A549 treated with AZD9567 at 1 μM for 4 hours (cell line): ENCODE data around the gene SPACA9. TPM values are rescaled to one million over a fixed set of nuclear protein-coding genes. Genes with fewer than 3 reads are reported as not detected.

Experiments
- total RNA-seq: library from RNA; stranded (reverse); fragments of 200-300 nt; extraction: Qiagen RNA extraction; gene quantifications from 5 replicates; pipeline ENCODE4 v1.2.3, GENCODE V29; 2022; ENCODE audit not compliant: insufficient read depth

Gene SPACA9
- 4.4 to 8.1 TPM (median 4.8 TPM) in 5 replicates for total RNA-seq

DNA sequence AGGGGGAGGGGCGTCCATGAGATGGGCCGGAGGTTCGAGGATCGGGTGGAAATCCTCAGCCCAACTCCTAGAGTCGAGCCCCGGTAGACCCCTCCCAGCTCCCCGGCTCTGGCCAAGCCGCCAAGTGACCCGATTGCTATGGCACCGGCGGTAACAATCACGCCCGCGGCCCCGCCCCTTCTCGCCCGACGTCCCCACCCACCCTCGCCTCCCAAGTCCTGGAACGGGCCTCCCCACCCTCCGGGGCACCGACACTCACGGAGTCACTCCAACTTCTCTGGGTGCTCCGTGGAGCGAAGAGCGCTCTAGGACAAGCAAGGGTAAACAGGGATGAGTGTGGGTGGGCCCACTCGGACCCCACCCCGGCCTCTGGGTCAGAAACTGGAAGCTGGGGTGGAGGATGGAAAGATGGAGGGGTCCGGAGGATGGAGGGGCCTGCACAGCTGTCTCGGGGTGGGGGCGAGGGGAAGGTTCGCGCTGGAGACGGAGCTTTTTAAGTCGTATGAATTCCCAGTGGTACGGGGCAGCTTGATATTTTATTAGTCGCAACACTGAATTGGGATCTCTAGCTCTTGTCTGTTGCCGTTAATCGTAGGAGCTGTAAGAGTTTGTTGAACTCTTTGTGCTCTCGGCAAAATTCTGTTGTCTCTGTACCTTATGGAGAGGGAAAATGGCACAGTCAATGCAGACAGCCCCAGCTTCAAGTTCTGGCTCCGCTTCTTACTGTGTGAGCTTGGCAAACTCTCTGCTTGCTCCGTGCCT, at the start of gene SPACA9:
TSS of gene SPACA9 (plus strand) at position 204 of the 762 bp plus-strand sequence. CDS start 5,050 bp downstream, outside the sequence.

DNA sequence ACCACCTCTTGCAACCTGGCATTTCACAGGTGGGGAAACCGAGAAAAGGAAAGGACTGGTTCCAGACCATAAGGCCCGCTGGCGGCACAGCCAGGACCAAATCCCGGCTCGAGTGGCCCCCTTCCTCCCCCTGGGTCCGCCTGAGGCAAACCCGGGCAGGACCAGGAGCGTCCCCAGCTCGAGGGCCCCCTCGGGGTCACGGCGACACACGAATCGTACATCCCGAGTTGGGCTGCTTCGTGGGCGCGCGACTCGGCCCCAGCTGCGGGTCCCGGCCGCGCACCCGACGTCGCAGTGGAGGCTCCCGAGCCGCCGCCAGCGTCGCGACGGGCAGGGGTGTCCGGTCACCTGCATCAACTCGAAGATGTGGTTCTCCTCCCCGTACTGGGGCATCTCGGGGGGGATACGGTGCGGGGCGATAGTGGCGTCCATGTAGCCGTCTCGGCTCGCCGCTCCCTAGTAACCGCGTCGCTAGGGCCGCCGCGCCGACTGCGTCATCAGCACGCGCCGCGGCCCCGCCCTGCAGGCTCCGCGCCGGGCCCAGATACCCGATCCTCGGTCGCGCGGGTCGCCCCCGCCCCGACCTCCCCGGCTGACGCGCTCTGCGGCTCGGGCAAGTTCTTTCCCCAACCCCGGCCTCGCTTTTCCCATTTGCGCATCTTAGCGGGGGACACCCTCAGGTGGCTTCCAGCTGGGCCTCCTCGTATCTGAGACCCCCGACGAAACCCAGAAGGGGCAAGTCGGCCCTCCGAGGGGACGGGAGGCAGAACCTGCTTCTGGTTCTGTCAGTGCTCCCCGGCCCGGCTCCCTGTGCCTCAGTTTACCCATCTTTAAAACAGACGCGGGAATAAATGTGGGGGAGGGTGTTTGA, 639 bp upstream of the SPACA9 start, which contains the start of gene AK8:
TSS of gene AK8 (minus strand) at position 461 of the 871 bp plus-strand sequence. CDS start at position 432, 29 bp downstream.

Other genes with a start within 250 kb of the SPACA9 start
- gene DDX31, start 208.9 kb upstream of the SPACA9 start, total RNA-seq: 25.5 to 28.2 TPM (median 26.0 TPM) in 5 replicates
- gene GTF3C4, start 208.4 kb upstream of the SPACA9 start, total RNA-seq: 18.1 to 20.1 TPM (median 18.8 TPM) in 5 replicates
- gene AK8, start 614 bp upstream of the SPACA9 start, total RNA-seq: 0.69 to 6.2 TPM (median 1.4 TPM) in 5 replicates
- 14.2 to 17.2 TPM (median 16.2 TPM) in 5 replicates for gene TSC1, start 65.7 kb downstream of the SPACA9 start, total RNA-seq
- 0.03 to 0.08 TPM (median 0.07 TPM) in 4 of 5 replicates, not detected in the other for gene GFI1B, start 99.8 kb downstream of the SPACA9 start, total RNA-seq
- gene GTF3C5, start 152.1 kb downstream of the SPACA9 start, total RNA-seq: 53.6 to 69.9 TPM (median 69.3 TPM) in 5 replicates
- gene CEL, start 183.1 kb downstream of the SPACA9 start, total RNA-seq: 0.70 to 0.89 TPM (median 0.72 TPM) in 4 of 5 replicates, not detected in the other
- 20.4 to 30.5 TPM (median 27.1 TPM) in 5 replicates for gene RALGDS, start 242.3 kb downstream of the SPACA9 start, total RNA-seq